Fibroblast of villous mesenchyme (primary cell): Measurements from ENCODE around the gene CCBE1. TPM values are rescaled to one million over a fixed set of nuclear protein-coding genes. Genes with fewer than 3 reads are reported as not detected.

ENCODE experiments used
- DNase-seq: peaks from one replicate; pipeline ENCODE4 v3.0.0-alpha.2; 2010; ENCODE audit warnings: low read depth
- H3K4me3 ChIP-seq: 2 replicates; pipeline ENCODE4 v1.5.1; 2011; ENCODE audit warnings: low read depth, mild to moderate bottlenecking, low read length
- total RNA-seq: library from RNA; depleted of rRNA; stranded (reverse); fragments of >200 nt; gene quantifications from 2 replicates; pipeline ENCODE4 v1.2.3, GENCODE V29; 2012
- TF ChIP-seq, protein P1 (sequence below): IDR thresholded peaks from 2 replicates; pipeline ENCODE4 v1.5.1; 2012; ENCODE audit warnings: low read depth, mild to moderate bottlenecking, low read length; ENCODE audit not compliant: insufficient read depth

CCBE1 gene
- total RNA-seq, 1 donor, result 10.4 TPM

DNA sequence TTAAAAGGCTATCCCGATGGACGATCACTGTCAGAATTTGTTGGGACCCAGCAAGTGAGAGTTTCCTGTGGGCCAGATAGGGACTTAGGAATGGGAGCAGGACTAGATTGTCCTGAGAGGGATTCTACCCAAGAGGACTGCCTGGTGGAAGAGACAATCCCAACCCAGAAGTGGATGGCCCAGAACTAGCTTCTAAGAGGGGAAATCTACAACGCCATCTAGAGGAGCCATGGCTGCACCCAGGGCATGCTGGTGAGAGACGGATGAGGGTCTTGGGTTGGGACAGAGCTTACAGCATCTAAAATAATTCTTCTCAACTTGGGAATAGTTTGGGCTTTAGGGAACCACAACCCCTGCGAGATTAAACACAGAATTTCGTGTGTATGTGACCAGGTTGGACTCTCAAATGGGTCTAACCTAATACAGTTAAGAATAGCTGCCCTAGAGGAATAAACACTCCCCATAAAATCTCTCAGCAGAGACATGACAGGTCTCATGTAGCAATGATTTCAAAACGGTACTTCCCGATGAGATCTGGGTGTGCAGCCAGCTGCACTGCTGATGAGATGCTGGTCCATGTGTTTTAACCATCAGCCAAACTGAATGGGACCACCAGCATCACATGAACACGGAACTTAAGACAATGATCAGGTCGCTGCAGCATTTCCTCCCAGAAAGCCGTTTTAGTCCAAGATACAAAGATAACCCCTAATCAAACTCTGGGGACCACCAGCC, 50.8 kb downstream of the CCBE1 start:
- DNase-seq, result no peak
- TF ChIP-seq, protein P1, sequence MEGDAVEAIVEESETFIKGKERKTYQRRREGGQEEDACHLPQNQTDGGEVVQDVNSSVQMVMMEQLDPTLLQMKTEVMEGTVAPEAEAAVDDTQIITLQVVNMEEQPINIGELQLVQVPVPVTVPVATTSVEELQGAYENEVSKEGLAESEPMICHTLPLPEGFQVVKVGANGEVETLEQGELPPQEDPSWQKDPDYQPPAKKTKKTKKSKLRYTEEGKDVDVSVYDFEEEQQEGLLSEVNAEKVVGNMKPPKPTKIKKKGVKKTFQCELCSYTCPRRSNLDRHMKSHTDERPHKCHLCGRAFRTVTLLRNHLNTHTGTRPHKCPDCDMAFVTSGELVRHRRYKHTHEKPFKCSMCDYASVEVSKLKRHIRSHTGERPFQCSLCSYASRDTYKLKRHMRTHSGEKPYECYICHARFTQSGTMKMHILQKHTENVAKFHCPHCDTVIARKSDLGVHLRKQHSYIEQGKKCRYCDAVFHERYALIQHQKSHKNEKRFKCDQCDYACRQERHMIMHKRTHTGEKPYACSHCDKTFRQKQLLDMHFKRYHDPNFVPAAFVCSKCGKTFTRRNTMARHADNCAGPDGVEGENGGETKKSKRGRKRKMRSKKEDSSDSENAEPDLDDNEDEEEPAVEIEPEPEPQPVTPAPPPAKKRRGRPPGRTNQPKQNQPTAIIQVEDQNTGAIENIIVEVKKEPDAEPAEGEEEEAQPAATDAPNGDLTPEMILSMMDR, result peak; percentile 6
- no peak overlapping the region for H3K4me3 ChIP-seq

DNA sequence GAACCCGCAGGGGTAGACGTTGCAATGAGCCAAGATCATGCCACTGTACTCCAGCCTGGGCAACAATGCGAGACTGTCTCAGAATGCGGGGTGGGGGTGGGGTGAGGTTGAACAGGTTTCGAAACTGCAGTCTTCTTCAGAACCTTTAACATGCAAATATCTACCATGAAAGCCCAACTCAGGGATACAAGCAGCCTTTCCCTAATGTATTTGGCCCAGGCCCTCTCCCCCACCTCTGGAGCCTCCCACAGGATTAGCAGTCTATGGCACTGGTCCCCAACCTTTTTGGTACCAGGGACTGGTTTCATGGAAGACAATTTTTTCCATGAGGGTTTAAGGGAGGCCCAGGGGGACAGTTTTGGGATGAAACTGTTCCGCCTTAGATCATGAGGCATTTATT, 53.5 kb downstream of the CCBE1 start:
- DNase-seq, result no peak
- TF ChIP-seq, protein P1, result no peak
- no peak overlapping the region for H3K4me3 ChIP-seq

DNA sequence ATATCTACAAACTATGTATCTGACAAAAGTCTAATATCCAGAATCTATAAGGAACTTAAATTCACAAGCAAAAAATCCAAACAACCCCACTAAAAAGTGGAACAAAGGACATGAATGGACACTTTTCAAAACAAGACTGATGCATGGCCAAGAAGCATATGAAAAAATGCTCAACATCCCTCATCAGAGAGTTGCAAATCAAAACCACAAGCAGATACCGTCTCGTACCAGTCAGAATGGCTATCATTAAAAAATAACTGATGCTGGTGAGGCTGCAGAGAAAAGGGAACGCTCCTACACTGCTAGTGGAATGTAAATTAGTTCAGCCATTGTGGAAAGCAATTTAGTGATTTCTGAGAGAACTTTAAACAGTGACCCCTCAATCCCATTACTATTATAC, 56.5 kb downstream of the CCBE1 start:
- no peak overlapping the region for H3K4me3 ChIP-seq
- TF ChIP-seq, protein P1, result no peak
- no peak for DNase-seq

DNA sequence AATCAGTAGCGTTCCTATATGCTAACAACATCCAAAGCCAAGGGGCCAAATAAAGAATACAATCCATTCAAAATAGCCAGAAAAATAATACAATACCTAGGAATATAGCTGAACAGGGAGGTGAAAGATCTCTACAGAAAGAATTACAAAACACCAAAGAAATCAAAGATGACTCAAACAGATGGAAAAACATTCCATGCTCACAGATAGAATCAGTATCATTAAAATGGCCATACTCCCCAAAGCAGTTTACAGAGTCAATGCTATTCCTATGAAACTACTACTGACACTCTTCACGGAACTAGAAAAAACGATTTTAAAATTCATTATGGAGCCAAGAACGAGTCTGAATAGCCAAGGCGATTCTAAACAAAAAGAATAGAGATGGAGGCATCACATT, 57.4 kb downstream of the CCBE1 start:
- peak; percentile 33 for DNase-seq
- TF ChIP-seq, protein P1, result no peak

DNA sequence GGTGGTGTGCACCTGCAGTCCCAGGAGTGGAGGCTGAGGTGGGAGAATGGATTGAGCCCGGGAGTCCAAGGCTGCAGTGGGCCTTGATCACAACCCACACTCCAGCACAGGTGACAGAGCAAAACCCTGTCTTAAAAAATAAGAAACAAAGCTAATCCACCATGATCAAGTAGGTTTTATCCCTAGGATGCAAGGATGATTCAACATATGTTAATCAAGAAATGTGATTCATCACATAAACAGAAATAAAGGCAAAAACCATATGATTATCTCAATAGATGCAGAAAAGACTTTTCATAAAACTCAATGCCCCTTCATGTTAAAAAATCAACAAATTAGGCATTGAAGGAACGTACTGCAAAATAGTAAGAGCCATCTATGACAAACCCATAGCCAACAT, 58.1 kb downstream of the CCBE1 start:
- H3K4me3 ChIP-seq, result no peak overlapping the region
- DNase-seq, result no peak
- TF ChIP-seq, protein P1, result no peak

More for the DNA sequence above, 57.4 kb downstream of the CCBE1 start:
- no peak overlapping the region for H3K4me3 ChIP-seq

DNA sequence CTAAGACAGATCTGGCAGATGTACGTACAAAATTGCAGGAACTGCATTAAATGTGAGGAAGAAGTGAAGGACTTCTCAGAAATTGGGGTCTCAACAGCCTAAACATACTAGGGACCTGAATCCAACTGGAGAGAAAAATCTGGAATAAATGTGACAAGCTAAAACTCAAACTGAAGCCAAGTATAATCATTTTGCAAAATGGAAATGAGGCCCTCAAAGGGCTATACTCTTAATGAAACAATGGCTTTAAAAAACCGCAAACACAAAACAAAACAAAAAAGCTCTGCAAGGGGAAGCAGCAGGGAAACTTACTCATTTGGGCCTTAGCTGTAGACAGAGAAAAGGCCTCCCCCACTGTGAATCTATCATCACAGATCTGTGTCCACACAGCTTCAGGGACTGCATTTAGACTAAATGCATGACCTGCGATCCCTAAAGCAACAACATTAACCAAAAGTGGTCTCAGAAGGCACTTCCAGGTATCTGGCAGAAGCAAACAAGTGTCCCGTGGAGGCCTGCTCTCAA, 63.2 kb downstream of the CCBE1 start:
- no peak overlapping the region for H3K4me3 ChIP-seq
- no peak for DNase-seq
- TF ChIP-seq, protein P1, result no peak
